Cardiac muscle cell (in vitro differentiated cells and primary cell): ENCODE data around the gene KMT2C. TPM values are rescaled to one million over a fixed set of nuclear protein-coding genes. Genes with fewer than 3 reads are reported as not detected.

Experiments
- DNase-seq, 2 donors: peaks; one replicate each; pipeline versions ENCODE4 v3.0.0 to v3.0.0-alpha.2; 2010 to 2017; ENCODE audit warnings: low read depth in 1 of 2, low spot score in 1 of 2
- H3K27ac ChIP-seq: fragments of 200-600 bp; sonication (generic); 2 replicates; pipeline ENCODE4 v1.5.1; 2016
- H3K27me3 ChIP-seq: fragments of 200-600 bp; sonication (generic); 2 replicates; pipeline ENCODE4 v1.6.0; 2016; ENCODE audit warnings: control low read depth
- H3K36me3 ChIP-seq: fragments of 200-600 bp; sonication (generic); 2 replicates; pipeline ENCODE4 v1.5.1; 2016; ENCODE audit warnings: control low read depth
- H3K4me1 ChIP-seq: fragments of 200-600 bp; sonication (generic); 2 replicates; pipeline ENCODE4 v1.8.1; 2017; ENCODE audit warnings: low read depth, mild to moderate bottlenecking, mixed run types
- H3K4me3 ChIP-seq: fragments of 200-600 bp; sonication (generic); 2 replicates; pipeline ENCODE4 v1.5.1; 2016; ENCODE audit warnings: mild to moderate bottlenecking
- H3K9me3 ChIP-seq: fragments of 200-600 bp; sonication (generic); 2 replicates; pipeline ENCODE4 v1.5.1; 2017; ENCODE audit warnings: low read depth, mild to moderate bottlenecking, control low read depth
- CTCF ChIP-seq: IDR thresholded peaks from 2 replicates; pipeline ENCODE4 v1.5.1; 2012; ENCODE audit warnings: low read depth, mild to moderate bottlenecking, low read length
- polyA plus RNA-seq: library from polyadenylated mRNA; unstranded; fragments of >200 nt; fragmentation: Nextera tagmentation; extraction: Ambion mirVana; gene quantifications from 2 replicates; pipeline ENCODE4 v1.2.1, GENCODE V29; 2016
- total RNA-seq: library from RNA; depleted of rRNA; stranded (reverse); fragments of >200 nt; gene quantifications from 2 replicates; pipeline ENCODE4 v1.2.3, GENCODE V29; 2016

The KMT2C gene
- total and polyA plus RNA-seq, 2 experiments from 2014 or later, result 22.8 to 37.3 TPM

- H3K27me3 ChIP-seq, result no peaks in the 10 kb centered on the region
- no peak overlapping the region for H3K4me3 ChIP-seq
- no peak for DNase-seq
- H3K9me3 ChIP-seq, result no peaks in the 10 kb centered on the region
- no peak overlapping the region for H3K27ac ChIP-seq
- peaks cover 9% of the 10 kb centered on the region for H3K4me1 ChIP-seq
- H3K36me3 ChIP-seq, result no peaks in the 10 kb centered on the region
- no peak for TF ChIP-seq CTCF
These were observed 95.6 kb downstream of the KMT2C start for GRCh38 chr7:152340161-152340560.

- H3K4me3 ChIP-seq, result no peak overlapping the region
These were observed 97.2 kb downstream of the KMT2C start for GRCh38 chr7:152338561-152338960.

GRCh38 chr7:152336754-152337368 lies 98.9 kb downstream of the KMT2C start:
- peaks cover 9% of the 10 kb centered on the region for H3K4me1 ChIP-seq
- no peak overlapping the region for H3K27ac ChIP-seq
- no peaks in the 10 kb centered on the region for H3K9me3 ChIP-seq
- no peaks in the 10 kb centered on the region for H3K27me3 ChIP-seq
- peak; percentile 9 to 37 for DNase-seq
- H3K4me3 ChIP-seq, result no peak overlapping the region
- H3K36me3 ChIP-seq, result no peaks in the 10 kb centered on the region
- peak; percentile 29 for TF ChIP-seq CTCF

More at GRCh38 chr7:152338561-152338960, 97.2 kb downstream of the KMT2C start:
- Histone ChIP-seq H3K27ac (no peak overlapping the region), H3K27me3 (no peaks in the 10 kb centered on the region), H3K9me3 (no peaks in the 10 kb centered on the region), H3K4me1 (peaks cover 9% of the 10 kb centered on the region), H3K36me3 (no peaks in the 10 kb centered on the region)
- peak in 1 of 2 donors; percentile 30 for DNase-seq
- no peak for TF ChIP-seq CTCF

- peaks cover under 1% of the 10 kb centered on the region for H3K4me1 ChIP-seq
- no peak overlapping the region for H3K27ac ChIP-seq
- no peak for DNase-seq
- no peak for TF ChIP-seq CTCF
- H3K4me3 ChIP-seq, result no peak overlapping the region
- no peaks in the 10 kb centered on the region for H3K9me3 ChIP-seq
- no peaks in the 10 kb centered on the region for H3K27me3 ChIP-seq
- H3K36me3 ChIP-seq, result no peaks in the 10 kb centered on the region
These were observed 99.8 kb downstream of the KMT2C start for GRCh38 chr7:152335900-152336571.

- Histone ChIP-seq H3K4me1 (no peaks in the 10 kb centered on the region), H3K4me3 (no peak overlapping the region), H3K36me3 (peaks cover 6% of the 10 kb centered on the region), H3K9me3 (no peaks in the 10 kb centered on the region), H3K27me3 (no peaks in the 10 kb centered on the region), H3K27ac (no peak overlapping the region)
- DNase-seq, result peak in 1 of 2 donors; percentile 15
- no peak for TF ChIP-seq CTCF
These were observed 102.7 kb downstream of the KMT2C start for GRCh38 chr7:152333134-152333533.
